ENCODE measurements around the gene NEURL2.
"Not testable (repeated sequence)": the region's sequence is repeated elsewhere in the genome, so short reads cannot be mapped to it uniquely, and the experiment has no call there.

Gene NEURL2

DNA sequence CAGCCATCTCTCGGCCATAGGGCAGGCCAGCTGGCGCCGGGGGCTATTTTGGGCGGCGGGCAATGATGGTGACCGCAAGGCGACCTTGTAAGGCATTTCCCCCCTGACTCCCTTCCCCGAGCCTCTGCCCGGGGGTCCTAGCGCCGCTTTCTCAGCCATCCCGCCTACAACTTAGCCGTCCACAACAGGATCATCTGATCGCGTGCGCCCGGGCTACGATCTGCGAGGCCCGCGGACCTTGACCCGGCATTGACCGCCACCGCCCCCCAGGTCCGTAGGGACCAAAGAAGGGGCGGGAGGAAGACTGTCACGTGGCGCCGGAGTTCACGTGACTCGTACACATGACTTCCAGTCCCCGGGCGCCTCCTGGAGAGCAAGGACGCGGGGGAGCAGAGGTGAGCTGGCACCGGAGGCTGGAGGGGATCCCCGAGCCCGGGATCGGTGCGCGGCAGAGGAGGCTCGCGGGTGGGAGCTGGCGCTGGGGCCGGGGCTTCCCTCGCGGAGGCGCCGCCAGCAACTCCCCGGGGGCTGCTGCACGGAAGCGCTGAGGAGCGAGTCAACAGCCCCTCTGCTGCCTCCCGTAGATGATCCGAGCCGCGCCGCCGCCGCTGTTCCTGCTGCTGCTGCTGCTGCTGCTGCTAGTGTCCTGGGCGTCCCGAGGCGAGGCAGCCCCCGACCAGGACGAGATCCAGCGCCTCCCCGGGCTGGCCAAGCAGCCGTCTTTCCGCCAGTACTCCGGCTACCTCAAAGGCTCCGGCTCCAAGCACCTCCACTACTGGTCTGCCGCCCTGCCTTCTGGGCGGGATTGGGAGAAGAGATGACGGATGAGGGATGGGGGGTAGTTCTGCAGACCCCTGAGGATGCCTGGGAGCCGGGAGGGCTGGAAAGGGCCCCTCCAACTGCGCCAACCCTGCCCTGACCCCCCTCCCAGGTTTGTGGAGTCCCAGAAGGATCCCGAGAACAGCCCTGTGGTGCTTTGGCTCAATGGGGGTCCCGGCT is at the start of gene NEURL2, which contains the start of gene CTSA:
Gene NEURL2 (minus strand): TSS at position 224 of the 999 bp plus-strand sequence. CDS start 217 bp downstream, at position 7.
Gene CTSA (plus strand): TSS at position 351 of the 999 bp plus-strand sequence. CDS start 234 bp downstream, at position 585.
- H3K4me3 ChIP-seq (ENCODE audit: low read depth, low read length), result peak within 1 kb of the TSS; percentile 76

- no peak overlapping the region for H3K4me3 ChIP-seq (ENCODE audit: low read depth, low read length)
These were observed 49.5 kb upstream of the NEURL2 start for GRCh38 chr20:45940469-45940868.

GRCh38 chr20:45940053-45940452 is 49.0 kb upstream of the NEURL2 start:
- H3K4me3 ChIP-seq (ENCODE audit: low read depth, low read length), result no peak overlapping the region

GRCh38 chr20:45938727-45939438 is 47.9 kb upstream of the NEURL2 start:
- H3K4me3 ChIP-seq (ENCODE audit: low read depth, low read length), result no peak overlapping the region

GRCh38 chr20:45937765-45938164 is 46.8 kb upstream of the NEURL2 start:
- no peak overlapping the region for H3K4me3 ChIP-seq (ENCODE audit: low read depth, low read length)

DNA sequence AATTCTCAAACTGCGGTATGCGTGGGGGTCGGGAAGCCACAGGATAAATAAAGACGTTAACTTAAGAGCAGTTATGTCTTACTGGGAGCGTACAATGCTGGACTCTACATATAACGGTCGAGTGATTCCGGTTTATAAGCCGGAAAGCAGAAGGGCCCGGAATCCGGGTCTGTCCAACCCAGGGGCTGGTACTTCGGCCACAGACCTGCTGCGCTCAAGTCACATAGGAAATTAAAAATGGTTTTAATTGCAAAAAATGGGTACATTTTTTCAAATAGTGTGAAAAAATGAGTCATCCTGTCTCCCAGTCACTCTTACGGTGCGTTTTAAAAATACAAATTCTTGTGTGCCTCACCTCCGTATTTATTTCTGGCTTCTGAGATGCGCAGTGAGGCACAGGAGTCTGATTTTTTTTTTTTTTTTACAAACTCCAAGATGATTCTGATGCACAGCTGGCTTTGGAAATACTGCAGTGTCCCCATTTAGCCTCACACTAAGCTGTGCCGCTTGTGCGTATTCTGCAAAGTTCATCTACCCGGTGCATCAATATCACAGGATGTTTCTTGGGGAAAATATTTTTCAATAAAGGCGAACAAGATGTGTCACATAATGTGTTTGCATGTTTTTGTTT is 44.5 kb upstream of the NEURL2 start:
- peak overlapping the region; percentile 97 for H3K4me3 ChIP-seq (ENCODE audit: low read depth, low read length)

GRCh38 chr20:45934586-45935415 is 43.8 kb upstream of the NEURL2 start, which contains the start of gene PCIF1:
TSS of gene PCIF1 (plus strand) at chr20:45934683. CDS start at chr20:45939000, 4,317 bp downstream.
- H3K4me3 ChIP-seq (ENCODE audit: low read depth, low read length), result peak within 1 kb of the TSS; percentile 97

DNA sequence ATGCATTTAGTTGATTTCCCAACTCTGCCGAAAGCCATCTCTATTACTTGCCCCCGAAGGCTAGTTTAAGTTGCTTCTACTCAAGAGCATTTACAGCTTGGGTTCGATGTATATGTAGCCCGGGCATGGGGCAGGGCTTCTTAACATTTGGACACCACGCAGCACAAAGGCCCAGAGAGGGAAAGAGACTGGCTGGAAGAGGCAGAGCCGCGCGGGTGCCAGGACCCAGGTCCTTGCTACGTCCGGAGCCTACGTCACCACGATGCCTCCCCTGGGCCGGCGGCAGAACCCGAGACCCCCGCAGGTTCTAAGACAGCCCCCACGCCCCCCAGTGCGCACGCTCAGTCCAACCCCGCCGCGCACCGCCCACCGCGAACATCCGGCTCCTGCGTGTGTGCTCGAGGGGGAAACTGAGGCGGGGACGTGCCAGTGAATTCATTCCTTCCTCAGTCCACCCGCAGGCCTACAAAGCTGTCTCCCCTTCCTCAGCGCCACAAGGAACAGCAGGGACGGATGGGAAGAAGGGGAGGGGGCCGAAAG is 43.1 kb upstream of the NEURL2 start:
- peak overlapping the region; percentile 97 for H3K4me3 ChIP-seq (ENCODE audit: low read depth, low read length)

GRCh38 chr20:45933266-45934045 is 42.4 kb upstream of the NEURL2 start:
- peak overlapping the region; percentile 97 for H3K4me3 ChIP-seq (ENCODE audit: low read depth, low read length)

DNA sequence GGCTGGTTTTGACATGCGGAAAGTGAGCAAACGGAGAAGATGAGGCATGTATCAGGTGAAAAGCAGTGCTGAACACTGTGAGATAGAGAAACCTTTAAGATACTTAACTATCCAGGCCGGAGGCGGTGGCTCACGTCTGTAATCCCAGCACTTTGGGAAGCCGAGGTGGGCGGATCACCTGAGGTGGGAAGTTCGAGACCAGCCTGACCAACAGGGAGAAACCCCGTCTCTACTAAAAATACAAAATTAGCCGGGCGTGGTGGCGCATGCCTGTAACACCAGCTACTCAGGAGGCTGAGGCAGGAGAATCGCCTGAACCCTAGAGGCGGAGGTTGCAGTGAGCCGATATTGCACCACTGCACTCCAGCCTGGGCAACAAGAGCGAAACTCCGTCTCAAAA is 40.7 kb upstream of the NEURL2 start:
- H3K4me3 ChIP-seq (ENCODE audit: low read depth, low read length), result not testable (repeated sequence)

- no peak overlapping the region for H3K4me3 ChIP-seq (ENCODE audit: low read depth, low read length)
These were observed 36.3 kb upstream of the NEURL2 start for GRCh38 chr20:45927071-45927878.

- no peak overlapping the region for H3K4me3 ChIP-seq (ENCODE audit: low read depth, low read length)
These were observed 35.7 kb upstream of the NEURL2 start for GRCh38 chr20:45926731-45927070.

- H3K4me3 ChIP-seq (ENCODE audit: low read depth, low read length), result no peak overlapping the region
These were observed 35.0 kb upstream of the NEURL2 start for GRCh38 chr20:45925821-45926506.

- no peak overlapping the region for H3K4me3 ChIP-seq (ENCODE audit: low read depth, low read length)
These were observed 33.6 kb upstream of the NEURL2 start for GRCh38 chr20:45924391-45925261.

- no peak overlapping the region for H3K4me3 ChIP-seq (ENCODE audit: low read depth, low read length)
These were observed 30.6 kb upstream of the NEURL2 start for GRCh38 chr20:45921337-45922189.

Measured in iPS-11a (cell line).